ENCODE results near the gene CASR. TPM values are rescaled to one million over a fixed set of nuclear protein-coding genes. Genes with fewer than 3 reads are reported as not detected.

Gene CASR
- polyA plus RNA-seq, 4 donors = 21.9 to 29.6 (median 27.3) TPM

Other genes starting within 250 kb of the CASR start
- 10 to 100 TPM in 1 of 4 donors, 1 to 10 TPM in 3; 8.2 to 10.5 (median 8.9) TPM for gene ILDR1, start 161.4 kb upstream of the CASR start, polyA plus RNA-seq (ENCODE audit: insufficient read length in 4 of 4)
- gene CD86, start 128.3 kb upstream of the CASR start, polyA plus RNA-seq (ENCODE audit: insufficient read length in 4 of 4) = 1 to 10 TPM; 1.8 to 2.9 (median 2.3) TPM
- gene CSTA, start 141.6 kb downstream of the CASR start, polyA plus RNA-seq (ENCODE audit: insufficient read length in 4 of 4) = under 1 TPM; 0.56 to 0.91 (median 0.66) TPM
- gene MIX23, start 199.6 kb downstream of the CASR start, polyA plus RNA-seq (ENCODE audit: insufficient read length in 4 of 4) = 10 to 100 TPM; 49.3 to 70.0 (median 65.3) TPM
- 10 to 100 TPM; 74.5 to 78.5 (median 75.6) TPM for gene FAM162A, start 200.5 kb downstream of the CASR start, polyA plus RNA-seq (ENCODE audit: insufficient read length in 4 of 4)
- gene WDR5B, start 232.4 kb downstream of the CASR start, polyA plus RNA-seq (ENCODE audit: insufficient read length in 4 of 4) = 10 to 100 TPM in 3 of 4 donors, 1 to 10 TPM in 1; 8.9 to 12.0 (median 11.3) TPM